Activated CD4-positive, alpha-beta T cell treated with anti-CD3 and anti-CD28 coated beads for 24 hours (primary cell): ENCODE measurements around the gene PIF1.

Experiments used
- DNase-seq, 2 donors: peaks; one replicate each; pipeline ENCODE4 v3.0.0-alpha.2; 2020; ENCODE audit warnings: low read depth in 2 of 2

The PIF1 gene, protein sequence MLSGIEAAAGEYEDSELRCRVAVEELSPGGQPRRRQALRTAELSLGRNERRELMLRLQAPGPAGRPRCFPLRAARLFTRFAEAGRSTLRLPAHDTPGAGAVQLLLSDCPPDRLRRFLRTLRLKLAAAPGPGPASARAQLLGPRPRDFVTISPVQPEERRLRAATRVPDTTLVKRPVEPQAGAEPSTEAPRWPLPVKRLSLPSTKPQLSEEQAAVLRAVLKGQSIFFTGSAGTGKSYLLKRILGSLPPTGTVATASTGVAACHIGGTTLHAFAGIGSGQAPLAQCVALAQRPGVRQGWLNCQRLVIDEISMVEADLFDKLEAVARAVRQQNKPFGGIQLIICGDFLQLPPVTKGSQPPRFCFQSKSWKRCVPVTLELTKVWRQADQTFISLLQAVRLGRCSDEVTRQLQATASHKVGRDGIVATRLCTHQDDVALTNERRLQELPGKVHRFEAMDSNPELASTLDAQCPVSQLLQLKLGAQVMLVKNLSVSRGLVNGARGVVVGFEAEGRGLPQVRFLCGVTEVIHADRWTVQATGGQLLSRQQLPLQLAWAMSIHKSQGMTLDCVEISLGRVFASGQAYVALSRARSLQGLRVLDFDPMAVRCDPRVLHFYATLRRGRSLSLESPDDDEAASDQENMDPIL

DNA sequence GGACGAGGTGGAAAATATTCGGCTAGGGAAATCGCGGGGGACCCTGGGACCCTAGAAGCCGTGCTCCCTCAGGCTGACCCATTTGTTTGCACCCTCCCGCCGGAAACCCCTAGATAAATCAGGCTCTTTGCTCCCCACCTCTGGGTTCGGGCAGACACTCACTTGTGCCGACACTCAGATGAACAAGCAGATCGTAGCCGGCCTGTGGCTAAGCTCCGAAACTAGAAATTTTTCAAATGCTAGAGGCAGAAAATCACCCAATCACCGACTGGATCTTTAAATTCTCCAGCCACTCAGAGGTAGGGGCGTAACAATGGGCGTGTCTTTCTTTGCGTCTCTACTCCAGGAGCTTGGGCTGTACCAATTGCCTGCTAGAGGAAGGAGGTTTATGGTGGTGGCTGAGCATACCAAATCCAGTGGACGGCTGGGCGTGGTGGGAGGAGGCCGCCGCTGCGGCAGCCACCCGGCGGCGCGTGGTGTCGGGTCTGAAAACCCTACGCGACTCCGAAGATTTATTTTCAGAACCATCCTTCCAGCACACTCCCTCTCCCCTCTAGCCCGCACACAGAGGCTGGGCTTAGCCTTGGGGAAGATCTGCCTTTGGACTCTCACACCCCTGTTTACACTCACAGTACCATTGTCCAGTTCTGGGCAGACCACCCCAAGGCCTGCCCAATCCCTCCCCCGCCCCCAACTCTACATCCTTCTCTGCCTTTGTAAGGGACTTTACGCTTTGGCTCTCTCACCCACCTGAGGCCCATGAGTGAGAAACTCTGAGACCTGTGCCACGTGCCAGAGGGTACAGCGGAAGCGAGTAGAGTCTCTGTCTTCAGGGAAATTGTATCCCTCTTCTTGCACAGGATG is at the start of gene PIF1:
Gene PIF1 (minus strand): TSS at position 217 of the 864 bp plus-strand sequence. CDS start 1,312 bp downstream, outside the sequence.
- peak; percentile 72 to 77 for DNase-seq

DNA sequence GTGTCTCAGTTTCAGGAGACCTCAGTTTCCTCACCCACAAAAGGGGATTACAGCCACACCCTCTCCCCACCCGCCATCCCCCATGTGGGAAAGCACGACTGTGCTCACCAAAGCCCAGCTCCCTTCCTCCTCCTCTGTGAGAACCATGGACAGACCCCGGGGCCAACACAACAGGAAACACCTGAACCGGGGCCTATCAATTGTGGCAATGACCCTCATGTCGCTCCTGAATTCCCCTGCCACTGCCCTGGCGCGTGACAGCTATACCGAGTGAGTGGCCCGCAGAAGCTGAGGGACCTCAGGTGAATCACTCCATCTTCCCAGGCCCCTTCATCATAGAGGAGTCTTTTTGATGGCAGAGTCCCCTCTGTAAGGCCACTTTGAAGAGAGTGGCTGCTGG is 44.9 kb upstream of the PIF1 start:
- no peak for DNase-seq

DNA sequence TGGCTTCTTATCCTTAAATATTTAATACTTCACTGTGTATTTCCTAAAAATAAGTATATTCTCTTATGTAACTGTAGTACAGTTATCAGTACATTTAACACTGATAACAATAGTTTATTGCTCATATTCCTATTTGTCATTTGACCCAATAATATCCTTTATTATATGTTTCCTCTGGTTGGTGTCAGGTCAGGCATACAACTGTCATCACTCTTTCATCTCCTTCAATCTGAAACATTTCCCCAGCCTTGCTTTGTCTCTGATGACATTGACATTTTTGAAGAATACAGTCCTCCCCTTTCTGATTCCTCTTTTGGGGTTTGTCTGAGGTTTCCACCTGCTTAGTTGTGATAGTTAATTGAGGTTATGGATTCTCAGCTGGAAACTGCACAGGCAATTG is 44.1 kb upstream of the PIF1 start:
- DNase-seq, result no peak

DNA sequence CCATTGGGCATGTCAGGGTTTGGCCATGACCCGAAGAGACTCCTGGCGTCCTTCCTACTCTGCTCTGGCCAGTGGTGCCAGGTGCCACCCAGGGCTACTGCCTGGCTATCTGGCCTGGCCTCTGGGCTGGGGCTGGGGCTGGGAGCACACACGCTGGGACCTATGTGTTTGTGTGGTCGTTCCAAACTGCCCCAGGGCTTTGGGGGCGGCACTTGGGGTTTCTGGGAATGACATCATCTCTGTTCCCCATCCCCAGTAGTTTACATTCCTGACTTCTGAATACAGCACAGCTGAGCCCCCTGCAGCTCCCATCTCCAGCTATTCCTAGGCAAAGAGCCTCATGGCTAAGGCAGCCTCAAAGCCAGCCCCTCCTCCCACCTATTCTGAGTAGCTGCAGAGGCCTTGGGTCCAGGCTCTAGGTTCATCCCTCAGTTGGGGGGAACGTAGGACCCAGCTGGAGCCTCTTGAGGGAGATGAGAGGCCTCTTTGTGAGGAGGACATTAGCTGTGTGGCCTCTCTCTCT is 40.6 kb upstream of the PIF1 start:
- no peak for DNase-seq

DNA sequence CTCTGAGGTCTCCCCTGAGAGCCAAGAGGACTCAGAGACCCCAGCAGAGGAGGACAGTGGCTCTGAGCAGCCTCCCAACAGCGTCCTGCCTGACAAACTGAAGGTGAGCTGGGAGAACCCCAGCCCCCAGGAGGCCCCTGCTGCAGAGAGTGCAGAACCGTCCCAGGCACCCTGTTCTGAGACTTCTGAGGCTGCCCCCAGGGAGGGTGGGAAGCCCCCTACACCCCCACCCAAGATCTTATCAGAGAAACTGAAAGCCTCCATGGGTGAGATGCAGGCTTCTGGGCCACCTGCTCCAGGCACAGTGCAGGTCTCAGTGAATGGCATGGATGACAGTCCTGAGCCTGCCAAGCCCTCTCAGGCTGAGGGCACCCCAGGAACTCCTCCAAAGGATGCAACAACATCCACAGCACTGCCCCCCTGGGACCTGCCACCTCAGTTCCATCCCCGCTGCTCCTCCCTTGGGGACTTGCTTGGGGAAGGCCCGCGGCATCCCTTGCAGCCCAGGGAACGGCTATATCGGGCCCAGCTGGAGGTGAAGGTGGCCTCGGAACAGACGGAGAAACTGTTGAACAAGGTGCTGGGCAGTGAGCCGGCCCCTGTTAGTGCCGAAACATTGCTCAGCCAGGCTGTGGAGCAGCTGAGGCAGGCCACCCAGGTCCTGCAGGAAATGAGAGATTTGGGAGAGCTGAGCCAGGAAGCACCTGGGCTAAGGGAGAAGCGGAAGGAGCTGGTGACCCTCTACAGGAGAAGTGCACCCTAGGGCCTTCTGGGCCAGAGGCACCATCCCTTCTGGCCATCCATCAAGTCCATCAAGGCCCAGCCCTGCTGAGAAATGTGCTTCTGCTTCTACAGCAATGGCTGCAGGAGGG is 39.9 kb upstream of the PIF1 start:
- DNase-seq, result no peak

DNA sequence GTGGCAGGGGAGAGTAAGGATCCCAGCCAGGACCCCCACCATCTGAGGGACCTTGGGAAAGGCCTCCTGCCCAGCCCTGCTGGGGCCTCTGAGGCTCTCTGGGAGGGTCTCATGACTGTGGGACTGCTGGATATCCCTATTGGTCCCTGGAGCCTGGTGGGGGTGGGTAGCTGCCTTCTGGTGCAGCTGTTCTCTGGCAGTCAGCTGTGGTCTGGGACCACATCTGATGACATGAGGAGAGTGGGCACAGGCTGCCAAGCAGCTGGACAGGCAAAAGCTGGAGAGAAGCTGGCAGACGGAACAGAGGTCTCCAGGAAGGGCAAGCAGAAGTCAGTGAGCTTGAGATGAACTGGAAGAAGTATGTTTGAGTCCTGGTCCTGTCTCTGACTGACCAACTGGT is 38.6 kb upstream of the PIF1 start:
- DNase-seq, result no peak

DNA sequence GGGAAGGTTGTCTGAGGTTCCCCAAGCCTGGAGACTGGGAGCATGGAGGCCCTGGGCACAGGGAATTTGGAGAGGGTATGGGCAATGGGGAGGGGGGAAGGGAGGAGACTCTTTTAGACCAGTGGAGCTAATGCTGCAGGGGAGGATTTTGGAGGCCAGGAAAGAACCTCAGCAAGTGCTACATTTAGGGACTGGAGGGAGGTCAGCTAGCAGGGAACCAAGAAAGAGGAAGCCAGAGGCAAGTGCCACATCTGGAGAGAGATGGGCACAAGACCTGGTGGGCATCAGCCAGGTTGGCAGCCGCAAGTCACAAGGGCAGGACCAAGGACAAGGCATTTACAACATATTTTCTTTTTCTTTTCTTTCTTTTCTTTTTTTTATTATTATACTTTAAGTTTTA is 37.0 kb upstream of the PIF1 start:
- DNase-seq, result no peak

DNA sequence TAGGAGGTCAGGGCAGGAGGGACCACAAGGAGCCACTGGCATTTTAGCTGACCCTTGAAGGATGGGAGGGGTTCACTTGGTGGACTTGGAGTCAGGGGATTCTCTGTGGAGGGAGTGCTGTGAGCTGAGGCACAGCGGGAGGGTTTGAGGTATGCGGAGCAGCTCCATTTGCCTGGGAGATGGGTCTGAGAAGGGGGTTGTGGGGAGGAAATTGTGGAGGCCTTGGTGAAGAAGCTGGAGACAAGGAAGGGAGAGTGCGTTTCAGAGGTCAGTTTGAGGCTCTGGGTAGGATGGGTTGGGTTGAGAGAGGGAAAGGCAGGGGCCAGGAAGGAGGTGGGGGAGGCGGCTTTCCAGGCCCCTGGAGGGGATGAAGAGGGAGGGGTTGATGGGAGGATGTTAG is 36.5 kb upstream of the PIF1 start:
- DNase-seq, result no peak

DNA sequence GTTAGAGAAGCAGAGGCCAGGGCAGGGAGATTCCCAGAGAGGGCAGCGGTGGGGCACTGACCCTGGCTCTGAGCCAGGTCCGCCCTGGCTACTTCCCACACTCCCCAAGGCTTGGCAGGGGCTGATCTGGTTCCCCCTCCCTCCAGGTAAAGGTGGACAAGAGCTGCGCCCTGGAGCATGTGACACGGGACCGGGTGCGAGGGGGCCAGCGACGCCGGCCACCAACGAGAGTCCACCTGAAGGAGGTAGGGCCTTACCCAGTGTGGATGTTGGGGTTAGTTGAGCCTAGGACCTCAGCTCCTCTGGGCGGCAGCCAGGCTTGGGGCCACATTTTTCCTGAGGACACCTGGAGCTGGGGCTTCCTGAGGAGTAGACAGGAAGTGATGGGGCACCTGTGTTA is 35.9 kb upstream of the PIF1 start:
- DNase-seq, result no peak

DNA sequence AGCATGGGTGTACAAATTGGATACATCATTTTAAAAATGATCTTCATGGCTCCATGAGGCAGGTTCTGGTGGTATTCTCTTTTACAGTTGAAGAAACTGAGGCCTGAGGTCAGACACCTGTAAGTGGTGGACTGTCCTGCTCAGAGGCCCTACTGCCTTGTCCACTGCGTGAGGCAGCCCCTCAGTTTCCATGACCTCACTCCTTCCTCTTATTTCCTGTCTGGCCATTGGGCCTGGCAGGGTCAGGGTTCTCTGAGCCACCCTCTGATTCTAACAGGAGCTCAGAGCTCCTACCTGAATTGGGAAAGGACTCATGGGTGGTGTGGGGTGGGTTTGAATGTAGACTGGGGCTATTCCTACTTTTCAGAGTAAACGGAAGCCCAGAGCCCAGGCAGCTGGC is 33.8 kb upstream of the PIF1 start:
- no peak for DNase-seq

DNA sequence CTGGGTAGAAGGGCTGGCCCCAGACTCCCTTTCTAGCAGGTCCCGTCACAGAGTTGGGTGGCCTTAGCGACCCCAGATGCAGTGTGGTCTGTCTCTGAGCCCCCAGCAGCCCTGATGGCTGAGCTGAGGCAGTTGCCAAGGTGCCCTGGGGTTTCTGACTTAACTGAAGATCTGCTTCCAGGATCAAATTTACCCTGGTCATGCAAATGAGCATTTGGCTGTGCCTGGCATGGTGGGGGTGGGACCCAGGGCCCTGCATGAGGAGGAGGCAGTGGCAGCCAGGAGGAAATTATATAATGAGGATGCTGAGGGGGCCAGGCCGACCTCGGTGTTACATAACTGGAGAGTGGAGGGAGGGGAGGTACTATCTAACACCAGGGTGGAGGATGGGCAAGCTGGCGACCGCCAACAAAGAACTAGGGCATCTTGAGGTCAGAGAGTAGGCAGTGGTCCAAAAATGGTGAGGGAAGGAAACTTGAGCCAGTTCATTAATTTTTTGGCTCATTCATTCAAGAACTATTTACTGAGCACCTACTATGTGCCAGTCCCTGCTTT is 32.7 kb upstream of the PIF1 start:
- no peak for DNase-seq

DNA sequence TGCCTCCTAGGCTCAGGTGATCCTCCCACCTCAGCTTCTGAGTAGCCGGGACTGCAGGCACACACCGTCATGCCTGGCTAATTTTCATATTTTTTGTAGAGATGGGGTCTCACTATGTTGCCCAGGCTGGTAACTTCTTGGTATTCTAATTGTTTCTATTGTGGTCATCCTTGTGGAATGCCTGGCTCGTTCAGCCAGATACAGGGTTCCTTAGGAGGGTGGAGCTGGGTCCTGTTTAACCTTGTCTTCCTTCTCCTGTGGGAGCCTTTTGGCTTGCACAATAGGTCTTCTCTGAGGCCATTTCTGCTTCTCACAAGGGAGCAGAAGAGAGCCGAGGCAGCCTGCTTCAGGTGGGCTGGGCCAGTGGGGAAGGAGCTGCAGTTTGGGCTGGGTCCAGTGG is 32.0 kb upstream of the PIF1 start:
- DNase-seq, result no peak

DNA sequence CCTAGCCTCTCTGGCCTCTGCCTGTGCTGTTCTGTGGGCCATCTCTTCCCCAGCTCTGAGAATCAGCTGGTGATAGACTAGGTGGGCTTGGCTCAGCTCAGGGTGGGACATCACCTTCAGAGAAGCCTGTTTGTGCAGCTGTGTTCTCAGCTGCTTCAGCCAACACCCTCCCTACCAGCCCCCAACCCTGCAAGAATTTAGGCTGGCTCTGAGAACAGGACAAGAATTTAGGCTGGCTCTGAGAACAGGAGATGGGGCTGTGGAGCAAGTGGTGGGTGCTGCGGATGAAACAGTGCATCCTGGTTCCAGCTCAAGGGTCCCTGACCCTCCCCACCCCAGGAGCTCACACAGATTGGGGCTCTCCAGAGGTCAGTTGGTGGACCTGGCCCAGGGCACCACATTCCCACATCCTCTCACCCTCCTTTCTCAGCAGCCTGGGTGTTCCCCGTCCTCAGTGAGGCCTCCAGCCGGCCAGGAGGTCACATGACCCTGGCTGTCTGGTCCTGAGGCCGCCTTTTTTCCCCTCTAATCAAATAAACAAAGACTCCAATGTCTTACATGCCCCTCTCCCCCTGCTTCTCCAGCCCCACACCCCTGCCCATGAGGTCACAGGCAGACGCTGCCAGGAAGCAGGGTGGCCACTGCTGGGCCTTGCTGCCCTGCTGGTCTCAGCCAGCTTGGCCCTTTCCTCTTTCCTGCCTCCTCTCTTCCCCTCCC is 31.1 kb upstream of the PIF1 start:
- DNase-seq, result no peak

DNA sequence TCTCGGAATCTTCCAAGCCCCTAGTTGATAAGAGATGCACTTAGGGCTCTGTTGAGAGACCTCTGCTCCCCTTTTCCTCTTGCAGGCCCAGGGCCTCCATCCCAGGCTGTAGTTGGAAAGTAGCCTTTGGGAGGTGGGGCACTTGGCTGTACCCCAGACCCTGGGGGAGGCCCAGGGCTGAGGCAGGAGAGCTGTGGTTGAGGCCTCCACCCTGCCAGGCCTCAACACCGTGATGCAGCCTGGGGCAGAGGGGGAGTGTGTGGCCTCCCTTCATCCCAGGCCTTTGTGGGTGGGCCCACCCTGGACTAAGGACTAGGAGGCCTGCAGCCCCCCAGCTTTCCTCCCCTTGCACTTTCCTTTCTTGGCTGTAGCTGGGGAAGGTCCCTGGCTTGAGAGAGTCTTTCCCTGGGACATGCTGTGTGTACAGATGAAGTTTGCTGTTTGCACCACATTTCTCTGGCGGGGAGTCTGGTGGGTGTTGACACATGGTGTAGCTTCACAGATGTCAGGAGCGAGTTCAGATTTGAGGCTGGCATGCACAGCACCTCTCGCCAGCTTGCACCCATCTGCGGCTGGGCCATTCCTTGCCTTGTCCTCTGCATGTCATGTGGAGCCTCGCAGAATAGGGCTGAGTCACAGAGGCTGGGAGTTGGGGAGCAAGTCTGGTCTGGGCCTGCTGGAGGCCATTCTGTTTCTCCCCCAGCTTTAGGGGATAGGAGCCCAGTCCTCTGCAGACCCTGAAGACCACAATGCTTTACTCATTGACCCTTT is 29.9 kb upstream of the PIF1 start:
- DNase-seq, result no peak

DNA sequence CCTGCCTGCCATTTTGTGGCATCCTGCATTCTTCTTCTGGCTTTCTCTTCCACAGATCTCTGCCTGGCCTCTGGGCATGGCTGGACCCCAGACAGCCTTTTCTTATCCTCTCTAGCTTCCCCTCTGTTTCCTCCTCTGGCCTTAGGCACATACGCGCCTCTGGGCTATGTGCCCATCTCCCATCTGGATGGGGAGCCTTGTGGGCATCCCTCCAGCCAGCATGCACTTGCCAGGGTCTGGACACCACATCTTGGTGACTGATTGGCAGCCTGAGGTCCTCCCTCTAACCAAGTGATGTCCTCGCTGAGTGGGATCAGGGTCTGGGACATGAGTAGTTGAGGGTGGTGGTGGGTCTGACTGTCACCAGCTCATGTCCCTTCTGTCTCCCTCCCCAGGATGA is 29.1 kb upstream of the PIF1 start:
- no peak for DNase-seq

DNA sequence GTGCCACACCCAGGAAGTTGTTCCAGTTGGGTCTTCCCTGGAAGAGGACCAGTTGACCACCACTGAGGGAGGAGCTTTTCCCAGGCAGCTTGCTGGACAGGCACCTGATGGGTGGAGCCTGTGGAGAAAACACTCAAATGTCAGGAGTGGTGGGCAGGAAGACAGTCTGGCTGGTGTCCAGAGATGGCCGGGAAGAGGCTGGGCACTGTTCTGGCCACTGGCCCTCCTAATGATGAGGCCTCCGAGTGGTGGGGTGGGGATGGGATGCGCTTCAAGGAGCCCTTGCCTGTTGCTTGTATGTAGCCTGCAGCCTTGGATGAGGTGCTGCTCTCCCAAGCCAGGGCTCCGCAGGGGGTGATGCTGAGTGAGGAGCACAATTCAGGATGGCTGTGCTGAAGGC is 28.6 kb upstream of the PIF1 start:
- no peak for DNase-seq

DNA sequence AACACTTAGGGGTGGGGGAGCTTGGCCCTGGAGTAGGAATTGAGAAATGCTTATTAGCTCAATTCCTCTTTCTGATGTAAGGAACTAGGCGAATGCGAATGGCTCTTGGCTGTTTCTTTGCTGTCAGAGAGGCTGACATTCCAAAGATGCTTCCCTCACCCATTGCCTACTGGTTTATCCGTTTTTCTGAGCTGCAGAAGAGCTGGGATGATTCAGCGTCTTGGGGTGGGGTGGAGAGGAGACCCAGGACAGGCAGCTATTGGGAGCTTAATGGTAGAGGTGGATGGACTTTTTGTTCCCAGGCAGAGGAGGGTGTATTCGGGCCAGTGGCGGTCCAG is 26.0 kb upstream of the PIF1 start:
- DNase-seq, result no peak

DNA sequence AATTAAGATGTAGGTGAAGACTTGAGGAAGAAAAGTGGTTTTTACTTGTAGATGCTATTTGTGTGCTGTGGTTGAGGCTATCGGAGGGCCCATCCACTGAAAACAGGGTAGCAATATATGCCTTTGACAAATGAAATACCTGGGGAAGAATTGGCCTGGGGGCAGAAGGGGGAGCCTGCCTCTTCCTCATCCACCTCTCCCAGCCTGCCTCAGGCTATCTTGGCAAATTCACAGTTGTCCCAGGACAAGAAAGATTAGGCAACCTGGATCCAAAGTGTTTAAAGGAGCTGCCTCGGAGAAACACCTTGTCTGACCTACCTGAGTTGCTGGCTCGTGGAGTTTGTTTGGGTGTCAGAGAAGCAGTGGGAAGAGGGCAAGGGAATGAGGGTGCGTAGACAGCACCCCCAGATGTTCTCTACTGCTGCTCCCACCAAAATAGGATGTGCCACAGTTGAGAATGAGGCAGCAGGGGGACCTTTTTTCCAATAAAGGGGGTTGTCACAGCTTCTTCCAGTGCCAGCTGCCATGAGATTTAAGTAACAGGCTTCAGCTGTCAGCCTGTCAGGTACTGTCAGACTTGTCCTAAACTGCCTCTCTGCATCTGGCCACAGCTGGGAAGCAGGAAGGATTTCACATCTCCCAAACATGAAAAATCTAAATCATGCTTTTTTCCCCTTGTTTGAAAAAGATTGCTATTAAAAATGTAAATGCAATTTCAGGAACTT is 25.5 kb upstream of the PIF1 start:
- DNase-seq, result no peak
